H7 (cell line): ENCODE measurements around the gene CAMKK1. TPM values are rescaled to one million over a fixed set of nuclear protein-coding genes. Genes with fewer than 3 reads are reported as not detected.

Source experiments
- DNase-seq: peaks from one replicate; pipeline ENCODE4 v3.0.0; 2012
- H3K27me3 ChIP-seq: 2 replicates; pipeline ENCODE4 v1.6.0; 2011; ENCODE audit warnings: mild to moderate bottlenecking, low read length; ENCODE audit not compliant: control insufficient read depth, insufficient read depth
- H3K36me3 ChIP-seq: replicated peaks from 2 replicates; pipeline ENCODE4 v1.5.1; 2011; ENCODE audit warnings: low read length; ENCODE audit not compliant: control insufficient read depth, insufficient read depth
- H3K4me3 ChIP-seq: 2 replicates; pipeline ENCODE4 v1.5.1; 2011; ENCODE audit warnings: low read depth, mild to moderate bottlenecking, control low read depth, low read length, moderate library complexity; ENCODE audit not compliant: insufficient read depth
- total RNA-seq: library from RNA; depleted of rRNA; stranded (reverse); fragments of >200 nt; shearing (Covaris generic); gene quantifications from 2 replicates; pipeline ENCODE4 v1.2.3, GENCODE V29; 2014

Gene CAMKK1
- total RNA-seq, 1 experiment from 2014 or later: 6.0 TPM

DNA sequence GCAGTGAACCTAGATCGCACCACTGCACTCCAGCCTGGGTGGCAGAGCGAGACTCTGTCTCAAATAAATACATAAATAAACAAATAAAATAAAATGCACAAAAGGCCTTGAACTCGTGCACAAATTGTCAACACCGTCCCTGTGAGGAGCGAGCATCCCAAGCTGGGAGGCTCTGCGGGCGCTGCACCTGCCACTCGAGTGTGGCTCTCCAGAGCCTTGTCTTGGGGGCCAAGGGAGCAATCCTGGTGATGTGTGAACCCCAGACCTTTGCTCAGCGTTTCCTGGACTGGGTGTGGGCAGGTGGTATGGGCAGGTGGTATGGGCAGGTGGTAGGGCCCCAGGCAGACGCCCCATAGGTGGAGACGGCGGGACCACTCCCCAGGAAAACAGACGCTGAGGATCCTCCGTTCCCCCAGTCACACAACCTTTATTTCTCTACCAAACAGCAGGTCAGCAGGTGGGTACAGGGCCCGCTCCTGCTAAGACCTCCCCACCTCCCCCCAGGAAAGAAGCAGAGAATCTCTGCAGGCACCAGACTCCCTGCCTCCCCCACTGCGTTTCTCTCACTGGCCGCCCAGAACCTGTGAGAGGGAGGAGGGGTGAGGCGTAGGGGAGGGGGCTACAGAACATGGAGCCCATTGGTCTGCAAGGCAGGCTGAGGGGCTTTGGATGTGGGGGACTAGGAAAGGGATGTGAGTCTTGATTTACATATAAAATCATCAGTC, 30.8 kb upstream of the CAMKK1 start:
- DNase-seq: peak; percentile 67
- Histone ChIP-seq H3K27me3 (no peaks in the 10 kb centered on the region), H3K4me3 (no peak overlapping the region), H3K36me3 (0 out of 2 replicates have a peak, but pooled peaks cover 1% of the 10 kb centered on the region)

DNA sequence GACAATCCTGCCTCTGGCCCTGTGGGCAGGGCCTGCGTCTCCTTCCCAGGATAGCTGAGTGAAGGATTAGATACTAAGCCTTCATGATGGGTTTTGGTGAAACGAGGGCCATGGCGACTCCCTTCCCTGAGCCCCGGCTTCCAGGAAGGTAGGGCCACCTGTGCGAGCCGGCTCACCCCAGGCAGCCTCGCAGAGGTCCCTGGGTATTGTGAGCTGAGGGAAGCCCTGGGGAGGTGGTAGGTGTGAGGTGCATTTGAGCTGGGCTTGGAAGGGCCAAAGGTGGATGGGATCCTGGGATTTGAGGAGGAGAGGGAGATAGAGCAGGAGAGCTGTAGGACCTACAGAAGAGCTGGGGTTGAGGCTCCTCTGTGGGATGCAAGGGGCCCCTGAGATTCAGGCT, 29.9 kb upstream of the CAMKK1 start:
- H3K36me3 ChIP-seq: no peaks in the 10 kb centered on the region
- H3K27me3 ChIP-seq: no peaks in the 10 kb centered on the region
- peak; percentile 51 for DNase-seq
- no peak overlapping the region for H3K4me3 ChIP-seq

DNA sequence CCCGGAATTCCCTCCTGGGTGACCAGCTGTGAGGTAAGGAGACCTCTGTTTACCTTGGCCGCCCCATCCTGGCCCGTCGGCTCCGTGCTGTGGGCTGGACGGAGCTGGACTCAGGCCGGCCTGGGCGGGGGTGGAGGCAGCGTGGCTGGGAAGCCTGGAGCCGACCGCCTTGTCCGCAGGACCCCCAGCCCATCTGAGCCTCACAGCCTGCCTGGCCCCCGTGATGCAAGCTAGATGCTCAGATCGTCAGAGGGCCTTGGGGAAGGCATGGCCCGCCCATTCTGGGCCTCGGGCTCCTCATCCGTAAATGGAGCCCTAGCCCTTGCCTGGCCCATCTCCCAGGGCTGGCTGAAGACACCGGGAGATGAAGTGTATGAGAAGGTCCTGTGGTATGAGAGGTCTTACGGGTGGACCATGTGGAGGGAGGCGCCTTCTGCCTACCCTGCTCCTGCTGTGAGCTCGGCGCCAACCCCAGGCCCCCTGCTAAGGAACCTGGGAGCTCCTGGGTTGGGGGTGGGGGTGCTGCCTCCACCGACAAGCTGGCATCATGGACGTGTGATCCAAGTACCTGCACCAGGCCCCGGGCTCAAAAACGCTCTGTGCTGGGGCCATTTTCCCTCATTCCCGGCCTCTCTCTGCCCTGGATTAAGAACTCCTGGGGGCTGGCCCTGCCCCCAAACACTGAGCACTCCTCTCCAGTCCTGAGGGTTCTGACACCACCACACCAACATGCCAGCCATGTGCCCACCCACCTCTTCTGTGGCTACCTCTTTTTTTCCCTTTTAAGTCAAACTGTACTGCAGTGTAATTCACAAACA, 28.9 kb upstream of the CAMKK1 start:
- Histone ChIP-seq H3K27me3 (no peaks in the 10 kb centered on the region), H3K36me3 (no peaks in the 10 kb centered on the region), H3K4me3 (no peak overlapping the region)
- peak; percentile 60 for DNase-seq

DNA sequence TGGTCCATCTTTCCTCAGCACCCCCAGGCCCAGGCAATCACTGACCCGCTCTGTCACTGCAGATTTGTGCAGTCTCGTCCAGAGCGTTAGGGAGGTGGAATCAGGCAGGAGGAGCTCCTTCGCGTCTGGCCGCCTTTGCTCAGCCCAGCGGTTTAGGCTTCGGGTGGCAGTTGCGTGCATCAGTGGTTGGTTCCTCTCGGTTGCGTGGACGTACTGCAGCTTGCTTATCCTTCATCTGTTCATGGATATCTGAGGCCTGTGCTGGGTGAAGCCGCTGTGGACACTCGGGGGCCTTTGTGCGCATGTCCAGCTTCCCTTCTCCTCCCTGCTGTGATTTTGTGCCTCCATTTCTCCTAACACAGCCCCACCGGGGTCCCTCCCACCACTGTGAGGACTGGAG, 28.2 kb upstream of the CAMKK1 start:
- no peak for DNase-seq
- Histone ChIP-seq H3K36me3 (no peaks in the 10 kb centered on the region), H3K4me3 (no peak overlapping the region), H3K27me3 (no peaks in the 10 kb centered on the region)

DNA sequence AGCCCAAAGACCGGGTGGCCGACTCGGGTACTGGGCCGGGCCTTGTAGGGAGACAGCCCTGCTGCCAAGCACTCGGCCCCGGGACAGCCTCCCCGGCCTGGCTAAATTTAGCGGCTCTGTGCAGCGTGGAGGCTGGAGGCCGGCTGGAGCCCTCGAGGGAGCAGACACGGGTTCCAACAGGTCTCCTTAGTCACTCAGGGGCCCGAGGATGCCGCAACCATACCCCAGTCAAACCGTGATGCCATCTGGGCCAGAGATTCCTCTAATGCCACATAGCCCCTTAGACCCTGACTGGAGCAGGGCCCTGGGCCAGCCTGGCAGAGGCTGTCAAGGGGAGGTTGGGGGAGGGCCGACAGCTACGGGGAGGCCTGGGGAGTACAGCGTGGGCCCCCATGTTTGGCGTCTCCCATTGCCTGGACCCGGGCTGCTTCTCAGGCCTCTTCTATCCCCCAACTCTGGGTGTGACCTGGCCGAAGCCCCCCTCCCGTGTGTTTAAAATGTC, 26.3 kb upstream of the CAMKK1 start:
- H3K27me3 ChIP-seq: no peaks in the 10 kb centered on the region
- no peaks in the 10 kb centered on the region for H3K36me3 ChIP-seq
- peak; percentile 56 for DNase-seq
- no peak overlapping the region for H3K4me3 ChIP-seq

DNA sequence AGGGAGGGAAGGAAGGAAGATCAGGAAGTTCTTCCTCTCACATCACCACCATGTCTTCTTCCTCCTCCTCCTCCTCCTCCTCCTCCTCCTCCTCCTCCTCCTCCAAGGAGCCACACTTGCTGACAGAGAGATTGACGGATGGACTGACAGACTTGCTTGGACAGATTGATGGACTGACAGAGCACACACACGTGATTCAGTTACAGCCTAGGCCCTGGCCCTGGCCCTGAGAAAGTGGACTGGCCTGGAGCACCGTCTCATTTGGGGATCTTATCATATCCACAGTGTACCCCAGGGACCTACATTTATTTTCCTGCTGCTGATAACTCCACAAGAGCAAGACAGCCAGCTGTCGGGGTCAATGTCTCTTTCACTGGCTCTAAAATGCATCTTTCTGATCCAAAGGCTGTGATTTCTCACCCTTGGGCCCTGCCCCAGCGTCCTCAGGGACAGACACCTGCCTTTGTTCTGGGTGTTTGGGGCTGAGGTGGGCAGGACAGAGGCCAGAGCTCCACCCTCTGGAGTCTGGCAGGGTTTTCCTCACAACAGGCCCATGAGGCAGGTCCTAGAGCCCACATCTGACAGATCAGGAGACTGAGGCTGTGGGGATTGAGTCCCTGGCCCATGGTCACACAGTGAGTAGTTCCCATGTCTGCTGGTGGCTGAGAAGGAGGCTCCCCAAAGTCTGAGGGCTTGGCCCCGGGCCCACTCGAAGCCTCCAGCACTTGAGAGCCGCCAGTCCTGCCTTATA, 25.7 kb upstream of the CAMKK1 start:
- Histone ChIP-seq H3K27me3 (no peaks in the 10 kb centered on the region), H3K4me3 (no peak overlapping the region), H3K36me3 (no peaks in the 10 kb centered on the region)
- peak; percentile 66 for DNase-seq

DNA sequence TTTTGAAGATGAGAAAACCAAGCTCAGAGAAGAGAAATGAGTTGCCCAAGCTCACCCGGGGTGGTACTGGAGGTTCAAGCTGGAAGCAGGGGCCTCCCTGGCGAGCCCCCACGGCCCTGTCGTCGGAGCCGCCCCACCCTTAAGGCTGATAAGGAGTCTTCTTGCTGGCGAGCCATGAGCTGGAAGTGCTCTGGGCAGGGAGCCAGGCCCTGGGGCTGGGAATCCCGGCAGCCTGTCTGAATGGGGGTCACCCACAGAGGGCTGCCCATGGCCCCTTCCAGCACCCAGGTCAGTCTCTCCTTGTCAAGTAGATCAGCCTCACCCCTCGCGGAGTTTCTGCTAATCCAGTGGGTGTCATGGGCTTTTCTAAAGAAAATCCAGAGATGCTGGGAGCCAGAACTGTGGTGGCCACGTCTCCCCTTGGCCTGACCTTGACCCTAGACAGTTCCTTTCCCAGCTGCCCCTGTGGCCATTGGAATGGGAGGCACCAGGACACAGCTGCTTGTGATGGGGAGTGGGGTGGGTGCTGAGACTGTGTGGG, 24.6 kb upstream of the CAMKK1 start:
- Histone ChIP-seq H3K4me3 (no peak overlapping the region), H3K27me3 (no peaks in the 10 kb centered on the region), H3K36me3 (no peaks in the 10 kb centered on the region)
- peak; percentile 65 for DNase-seq

DNA sequence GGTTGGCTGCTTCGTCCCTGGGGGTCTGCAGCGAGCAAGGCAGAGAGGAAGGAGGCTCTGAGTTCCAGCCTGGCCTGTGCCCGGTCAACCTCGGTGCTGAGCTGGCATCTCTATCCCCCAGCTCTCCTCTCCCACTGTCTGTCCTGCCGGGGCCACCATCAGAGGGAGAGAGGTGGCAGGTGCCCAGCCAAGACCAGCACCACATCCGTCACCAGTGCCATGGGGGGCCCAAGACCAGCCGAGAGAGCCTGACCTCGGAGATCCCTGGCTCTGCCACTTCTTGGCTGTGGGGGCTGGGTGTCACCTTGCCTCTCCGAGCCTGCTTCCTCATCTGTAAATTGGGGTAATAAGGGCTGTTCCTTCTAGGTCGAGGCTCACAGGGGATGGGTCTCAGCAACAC, 24.0 kb upstream of the CAMKK1 start:
- no peaks in the 10 kb centered on the region for H3K36me3 ChIP-seq

DNA sequence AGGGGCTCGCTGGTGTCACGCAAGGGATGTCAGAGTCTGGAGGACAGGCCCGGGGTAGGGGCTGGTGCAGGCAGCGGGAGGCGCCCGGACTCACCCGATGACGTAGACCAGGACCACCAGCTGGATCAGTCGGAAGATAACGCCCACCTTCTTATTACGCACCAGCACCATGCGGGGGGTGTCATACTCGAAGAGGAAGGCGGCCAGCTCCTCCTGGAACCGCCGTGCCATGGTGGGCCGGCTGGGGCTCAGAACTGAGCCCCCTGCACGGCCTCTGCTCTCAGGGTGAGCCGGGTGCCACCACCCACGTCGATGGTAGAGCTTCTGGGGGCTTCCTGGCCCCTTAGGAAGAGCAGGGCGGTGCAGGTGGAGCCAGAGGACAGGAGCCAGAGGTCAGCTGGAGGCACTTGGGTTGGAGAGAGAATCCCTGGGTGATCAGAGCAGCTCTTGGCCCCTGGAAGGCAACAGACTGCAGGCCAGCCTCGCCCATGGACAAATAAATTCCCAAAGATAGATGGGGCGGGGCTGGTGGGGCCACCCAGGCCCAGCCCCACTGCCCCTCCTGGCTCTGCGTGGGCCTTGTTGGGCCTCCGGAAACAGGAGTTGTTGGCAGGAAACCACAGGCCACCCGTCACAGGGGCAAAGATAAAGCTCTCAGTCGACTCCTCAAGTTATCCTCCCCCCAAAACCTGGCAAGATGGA, 23.3 kb upstream of the CAMKK1 start, which contains the start of gene P2RX1:
TSS of gene P2RX1 (minus strand) at position 471 of the 702 bp plus-strand sequence. CDS start at position 231, 240 bp downstream.
- H3K27me3 ChIP-seq: no peaks in the 10 kb centered on the region
- H3K4me3 ChIP-seq: no peak within 1 kb of the TSS
- no peaks in the 10 kb centered on the region for H3K36me3 ChIP-seq
- peak; percentile 48 for DNase-seq

More for the DNA sequence above, 24.0 kb upstream of the CAMKK1 start:
- no peak overlapping the region for H3K4me3 ChIP-seq
- H3K27me3 ChIP-seq: no peaks in the 10 kb centered on the region
- peak; percentile 63 for DNase-seq

DNA sequence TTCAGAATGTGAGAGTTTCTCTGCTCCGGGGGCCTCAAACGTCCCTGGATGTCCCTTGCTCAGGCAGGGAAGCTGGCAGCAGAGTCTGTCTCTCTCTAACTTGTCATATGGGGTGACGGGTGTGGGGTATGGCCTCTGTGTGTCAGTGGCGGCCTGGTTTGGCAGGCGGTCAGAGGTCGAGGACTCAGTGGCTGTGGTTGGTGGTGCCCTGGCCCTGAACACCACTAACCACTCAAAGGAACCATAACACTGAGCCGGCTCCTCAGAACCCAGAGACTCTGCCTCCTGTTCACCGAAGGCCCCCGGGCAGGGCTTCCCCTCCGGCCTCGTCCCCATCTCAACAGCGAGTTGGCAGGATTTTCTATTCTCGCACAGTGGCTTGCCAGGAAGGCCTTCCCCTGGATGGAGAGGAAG, 22.7 kb upstream of the CAMKK1 start:
- Histone ChIP-seq H3K36me3 (no peaks in the 10 kb centered on the region), H3K27me3 (no peaks in the 10 kb centered on the region), H3K4me3 (no peak overlapping the region)
- DNase-seq: no peak

DNA sequence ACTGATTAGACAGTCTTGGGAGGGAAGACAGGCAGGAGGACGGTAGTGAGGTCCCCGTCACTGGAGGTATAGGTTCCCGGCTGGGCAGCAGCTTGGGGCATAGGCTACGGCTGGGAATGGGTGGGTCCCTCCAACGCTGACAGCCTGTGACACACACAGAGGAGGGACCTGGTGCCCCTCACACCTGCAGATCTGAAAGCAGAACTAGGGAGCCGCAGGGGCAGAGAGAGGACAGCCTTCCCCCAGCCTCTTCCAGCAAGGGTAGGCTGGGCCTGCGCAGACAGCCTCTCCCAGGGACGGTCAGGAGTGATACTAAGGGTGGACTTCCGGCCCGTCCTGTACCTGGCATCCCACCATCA, 21.4 kb upstream of the CAMKK1 start:
- Histone ChIP-seq H3K36me3 (no peaks in the 10 kb centered on the region), H3K4me3 (no peak overlapping the region), H3K27me3 (no peaks in the 10 kb centered on the region)
- DNase-seq: no peak

DNA sequence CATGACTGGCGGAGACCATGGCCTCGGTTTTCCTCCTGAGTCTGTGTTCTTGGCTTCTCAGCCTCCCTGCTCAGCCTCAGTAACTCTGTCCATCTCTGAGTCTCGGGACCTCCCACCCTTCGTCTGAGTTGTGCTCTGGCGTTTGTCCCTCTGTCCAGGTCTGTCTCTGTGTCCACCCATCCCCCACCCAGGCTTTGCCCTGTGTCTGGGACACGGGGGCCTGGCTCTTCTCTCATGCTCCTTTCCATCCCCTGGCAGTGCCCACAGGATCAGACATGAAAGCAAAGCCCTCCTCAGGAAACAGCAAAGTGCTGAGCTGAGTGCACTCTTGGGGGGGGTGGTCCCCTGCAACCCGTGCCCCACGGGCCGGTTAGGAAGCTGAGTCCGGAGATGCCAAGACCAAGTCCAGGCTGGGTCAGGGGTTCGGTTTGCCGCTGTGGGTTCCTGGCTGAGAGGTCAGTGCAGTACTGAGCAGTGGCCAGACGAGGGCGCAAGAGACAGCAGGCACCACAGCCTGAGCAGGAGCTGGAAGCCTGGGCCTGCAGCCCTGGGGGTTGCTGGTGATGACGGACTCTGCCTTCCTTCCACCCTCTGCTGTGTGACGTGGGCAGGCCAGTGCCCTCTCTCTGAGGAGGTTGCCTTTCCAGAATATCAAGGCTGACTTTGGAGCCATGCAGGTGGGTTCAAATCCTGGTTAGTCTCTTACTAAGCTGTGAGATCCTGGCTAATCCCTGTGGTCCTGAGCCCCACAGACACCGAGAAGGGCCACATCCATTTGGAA, 20.9 kb upstream of the CAMKK1 start:
- peak; percentile 95 for DNase-seq
- no peak overlapping the region for H3K4me3 ChIP-seq
- H3K27me3 ChIP-seq: no peaks in the 10 kb centered on the region
- no peaks in the 10 kb centered on the region for H3K36me3 ChIP-seq

DNA sequence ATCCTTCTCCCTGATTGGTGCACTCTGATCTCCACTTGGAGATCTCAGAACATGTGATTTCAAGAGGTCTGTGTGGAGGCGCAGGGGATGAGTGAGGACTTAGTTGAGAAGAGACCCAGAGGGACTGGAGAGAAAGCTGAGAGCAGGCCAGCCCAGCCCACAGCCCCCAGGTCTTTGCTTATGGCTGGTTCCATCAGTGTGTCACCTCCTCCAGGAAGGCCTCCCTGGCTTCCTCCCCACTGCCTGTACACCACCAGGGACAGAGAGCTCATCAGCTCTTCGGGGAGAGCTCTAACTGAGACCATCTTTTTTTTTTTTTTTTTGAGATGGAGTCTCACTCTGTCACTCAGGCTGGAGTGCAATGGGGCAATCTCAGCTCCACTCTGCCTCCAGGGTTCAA, 20.0 kb upstream of the CAMKK1 start:
- H3K4me3 ChIP-seq: no peak overlapping the region
- no peak for DNase-seq
- no peaks in the 10 kb centered on the region for H3K27me3 ChIP-seq
- no peaks in the 10 kb centered on the region for H3K36me3 ChIP-seq
